Prostate gland (tissue), 2 donors: ENCODE results near the gene ADGRF5. TPM values are rescaled to one million over a fixed set of nuclear protein-coding genes. Genes with fewer than 3 reads are reported as not detected.

Source experiments
- DNase-seq: peaks from one replicate; pipeline ENCODE4 v3.0.0-alpha.2; 2019; ENCODE audit warnings: low spot score
- H3K27ac ChIP-seq, 2 donors: fragments of 200-600 bp; sonication (generic); 2 replicates each; pipeline ENCODE4 v1.5.1; 2017 to 2019
- H3K27me3 ChIP-seq: fragments of 200-600 bp; sonication (generic); replicated peaks from 2 replicates; pipeline ENCODE4 v1.5.1; 2019; ENCODE audit not compliant: insufficient read depth
- H3K36me3 ChIP-seq, 2 donors: fragments of 200-600 bp; sonication (generic); 1 replicate in 1 of 2; 2 replicates in 1 of 2; pipeline versions ENCODE4 v1.5.1 to v1.8.1; 2017 to 2019
- H3K4me1 ChIP-seq: fragments of 200-600 bp; sonication (generic); replicated peaks from 2 replicates; pipeline ENCODE4 v1.5.1; 2019
- H3K4me3 ChIP-seq, 2 donors: fragments of 200-600 bp; sonication (generic); 2 replicates each; pipeline ENCODE4 v1.5.1; 2017 to 2019
- H3K9me3 ChIP-seq: fragments of 200-600 bp; sonication (generic); 2 replicates; pipeline ENCODE4 v1.5.1; 2017
- POLR2A ChIP-seq: fragments of 450-650 bp; IDR thresholded peaks from one replicate; pipeline ENCODE4 v1.6.1; 2016; ENCODE audit warnings: antibody characterized with exemption, mild to moderate bottlenecking
- POLR2AphosphoS5 ChIP-seq: sonication (generic); formaldehyde crosslinking; IDR thresholded peaks from one replicate; pipeline ENCODE4 v1.6.1; 2017; ENCODE audit warnings: antibody characterized with exemption
- WGBS: methylation state at CpG from one replicate; pipeline ENCODE4 v1.1.5; 2018; 5-methylcytosine and 5-hydroxymethylcytosine counted together
- intact Hi-C: fragments of 100-400 bp; cut with DNase I; formaldehyde crosslinking; loops from one replicate; pipeline ENCODE4 v1.14.2; 2022
- total RNA-seq, 2 donors: library from RNA; depleted of rRNA; stranded (reverse); fragments of >200 nt; gene quantifications; one replicate each; pipeline ENCODE4 v1.1.0, GENCODE V29; 2016
- TF ChIP-seq, protein P1 (sequence below), 4 experiments: fragments of 200-600 bp in 2 of 4; fragments of 450-650 bp in 2 of 4; sonication (generic) in 2 of 4; IDR thresholded peaks; 1 replicate in 3 of 4; 2 replicates in 1 of 4; pipeline ENCODE4 v1.5.1; 2016 to 2019; ENCODE audit warnings: antibody characterized with exemption in 4 of 4, mild to moderate bottlenecking in 2 of 4, moderate library complexity in 2 of 4

ADGRF5 gene
- total RNA-seq, 2 donors from 2014 or later = 4.7 to 16.1 TPM

DNA sequence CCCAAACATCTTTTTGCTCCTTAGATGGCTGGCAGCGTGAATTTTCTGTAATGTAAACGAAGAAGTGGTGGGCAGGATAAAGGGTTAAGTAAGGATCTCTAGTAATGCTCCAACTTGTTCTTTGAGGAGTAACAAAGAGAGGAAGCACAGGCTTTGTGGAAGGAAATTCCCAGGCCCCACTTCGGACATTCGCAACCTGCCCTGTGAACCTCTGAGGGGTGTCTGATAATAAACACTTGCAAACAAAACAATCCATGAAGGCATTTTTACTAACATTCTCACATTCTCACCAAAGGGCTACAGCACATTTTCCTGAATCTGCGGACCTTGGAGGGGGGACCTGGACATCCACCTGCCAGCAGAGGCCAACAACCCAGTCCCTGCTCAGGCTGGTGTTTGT lies 25.8 kb upstream of the ADGRF5 start:
- Histone ChIP-seq H3K4me3 (no peak overlapping the region), H3K27ac (no peak overlapping the region), H3K27me3 (no peaks in the 10 kb centered on the region), H3K9me3 (no peaks in the 10 kb centered on the region), H3K36me3 (no peaks in the 10 kb centered on the region), H3K4me1 (peaks cover 4% of the 10 kb centered on the region)
- DNase-seq = no peak
- WGBS = 81% methylated on average over 5 of the region's 5 CpGs
- TF ChIP-seq POLR2A = no peak
- TF ChIP-seq, protein P1, sequence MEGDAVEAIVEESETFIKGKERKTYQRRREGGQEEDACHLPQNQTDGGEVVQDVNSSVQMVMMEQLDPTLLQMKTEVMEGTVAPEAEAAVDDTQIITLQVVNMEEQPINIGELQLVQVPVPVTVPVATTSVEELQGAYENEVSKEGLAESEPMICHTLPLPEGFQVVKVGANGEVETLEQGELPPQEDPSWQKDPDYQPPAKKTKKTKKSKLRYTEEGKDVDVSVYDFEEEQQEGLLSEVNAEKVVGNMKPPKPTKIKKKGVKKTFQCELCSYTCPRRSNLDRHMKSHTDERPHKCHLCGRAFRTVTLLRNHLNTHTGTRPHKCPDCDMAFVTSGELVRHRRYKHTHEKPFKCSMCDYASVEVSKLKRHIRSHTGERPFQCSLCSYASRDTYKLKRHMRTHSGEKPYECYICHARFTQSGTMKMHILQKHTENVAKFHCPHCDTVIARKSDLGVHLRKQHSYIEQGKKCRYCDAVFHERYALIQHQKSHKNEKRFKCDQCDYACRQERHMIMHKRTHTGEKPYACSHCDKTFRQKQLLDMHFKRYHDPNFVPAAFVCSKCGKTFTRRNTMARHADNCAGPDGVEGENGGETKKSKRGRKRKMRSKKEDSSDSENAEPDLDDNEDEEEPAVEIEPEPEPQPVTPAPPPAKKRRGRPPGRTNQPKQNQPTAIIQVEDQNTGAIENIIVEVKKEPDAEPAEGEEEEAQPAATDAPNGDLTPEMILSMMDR (IDR thresholded peaks at IDR 0.05) = no peak
- no peak for TF ChIP-seq POLR2AphosphoS5
- intact Hi-C loops = no loop called here

DNA sequence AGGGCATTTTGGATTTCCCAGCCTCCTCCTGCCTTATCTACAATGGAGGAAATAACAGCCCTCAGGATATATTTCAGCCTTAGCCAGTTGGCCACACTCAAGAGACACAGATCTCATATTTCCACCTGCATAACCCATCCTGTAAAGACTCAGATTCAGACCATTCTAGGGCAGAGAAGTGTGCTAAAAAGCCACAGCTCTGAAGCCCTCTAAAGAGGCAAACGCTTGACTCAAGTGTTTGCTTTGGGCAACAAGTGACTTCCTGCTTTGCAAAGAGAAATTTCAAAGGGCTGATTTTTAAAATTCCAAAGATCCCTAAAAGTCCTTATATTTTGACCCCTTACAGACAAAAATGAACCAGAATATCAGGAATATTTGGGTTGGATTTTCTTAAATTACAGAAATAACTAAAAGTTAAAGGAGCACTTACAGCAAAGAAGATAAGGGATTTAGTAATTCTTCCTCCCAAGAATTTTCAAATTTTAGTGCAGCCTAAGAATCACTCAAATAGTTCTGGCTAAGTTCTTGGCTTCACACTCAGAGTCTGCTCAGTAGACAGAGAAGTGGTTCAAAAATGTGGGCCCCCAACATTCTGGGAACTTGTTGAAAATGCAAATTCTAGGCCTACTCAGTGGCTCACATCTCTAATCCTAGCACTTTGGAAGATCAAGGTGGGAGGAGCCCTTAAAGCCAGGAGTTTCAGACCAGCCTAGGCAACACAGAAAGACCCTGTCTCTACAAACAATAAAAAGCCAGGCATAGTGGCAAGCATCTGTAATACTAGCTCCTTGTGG lies 18.9 kb upstream of the ADGRF5 start:
- Histone ChIP-seq H3K36me3 (no peaks in the 10 kb centered on the region), H3K9me3 (no peaks in the 10 kb centered on the region), H3K27ac (no peak overlapping the region), H3K4me1 (no peaks in the 10 kb centered on the region), H3K27me3 (no peaks in the 10 kb centered on the region), H3K4me3 (no peak overlapping the region)
- 53% methylated on average over 1 of the region's 1 CpG for WGBS
- intact Hi-C loops = no loop called here
- DNase-seq = no peak
- no peak for TF ChIP-seq POLR2AphosphoS5
- TF ChIP-seq, protein P1 (IDR thresholded peaks at IDR 0.05) = no peak
- TF ChIP-seq POLR2A = no peak

DNA sequence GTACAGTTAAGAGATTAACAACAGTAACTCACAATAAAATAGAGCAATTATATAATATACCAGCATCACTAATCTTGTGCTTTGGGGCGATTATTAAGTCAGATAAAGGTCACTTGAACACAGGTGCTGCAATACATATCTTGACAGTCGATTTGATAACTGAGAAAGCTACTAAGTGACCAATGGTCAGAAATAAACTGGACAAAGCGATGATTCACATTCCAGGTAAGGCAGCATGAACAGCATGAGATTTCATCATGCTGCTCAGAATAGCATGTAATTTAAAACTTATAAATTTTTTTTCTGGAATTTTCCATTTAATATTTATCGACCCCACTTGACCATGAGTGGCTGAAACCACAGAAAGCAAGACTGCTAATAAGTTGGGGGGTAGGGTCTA lies 15.9 kb upstream of the ADGRF5 start:
- no peak for TF ChIP-seq POLR2A
- Histone ChIP-seq H3K9me3 (no peaks in the 10 kb centered on the region), H3K27ac (no peak overlapping the region), H3K4me1 (no peaks in the 10 kb centered on the region), H3K4me3 (no peak overlapping the region), H3K36me3 (no peaks in the 10 kb centered on the region), H3K27me3 (no peaks in the 10 kb centered on the region)
- DNase-seq = no peak
- 95% methylated on average over 4 of the region's 4 CpGs for WGBS
- intact Hi-C loops = no loop called here

DNA sequence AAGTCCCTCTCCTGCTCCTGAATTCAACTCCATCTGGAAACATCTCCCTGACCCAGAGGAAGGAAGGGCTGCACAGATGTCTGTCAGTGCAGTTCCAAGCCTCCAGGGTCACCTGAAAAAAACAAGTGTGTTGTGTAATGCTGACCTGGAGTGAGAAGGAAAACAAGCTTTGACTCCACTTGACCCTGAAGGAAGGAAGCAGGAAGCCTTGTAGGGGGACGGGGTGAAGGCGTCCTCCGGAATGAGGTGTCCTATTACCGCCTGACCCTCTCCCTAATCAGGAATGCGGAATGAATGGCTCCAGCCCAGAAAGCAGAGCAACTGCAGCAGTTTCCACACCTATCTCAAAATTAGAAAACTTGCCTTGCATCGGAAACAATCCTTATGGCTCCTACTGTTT lies 13.9 kb upstream of the ADGRF5 start:
- H3K4me3 ChIP-seq = no peak overlapping the region
- no peak overlapping the region for H3K27ac ChIP-seq
- no peaks in the 10 kb centered on the region for H3K4me1 ChIP-seq
- no peaks in the 10 kb centered on the region for H3K9me3 ChIP-seq
- no peaks in the 10 kb centered on the region for H3K27me3 ChIP-seq
- intact Hi-C loops = no loop called here
- no peaks in the 10 kb centered on the region for H3K36me3 ChIP-seq
- no peak for DNase-seq
- WGBS = 82% methylated on average over 6 of the region's 6 CpGs
- TF ChIP-seq, protein P1 (IDR thresholded peaks at IDR 0.05) = no peak
- TF ChIP-seq POLR2A = no peak
- TF ChIP-seq POLR2AphosphoS5 = no peak

DNA sequence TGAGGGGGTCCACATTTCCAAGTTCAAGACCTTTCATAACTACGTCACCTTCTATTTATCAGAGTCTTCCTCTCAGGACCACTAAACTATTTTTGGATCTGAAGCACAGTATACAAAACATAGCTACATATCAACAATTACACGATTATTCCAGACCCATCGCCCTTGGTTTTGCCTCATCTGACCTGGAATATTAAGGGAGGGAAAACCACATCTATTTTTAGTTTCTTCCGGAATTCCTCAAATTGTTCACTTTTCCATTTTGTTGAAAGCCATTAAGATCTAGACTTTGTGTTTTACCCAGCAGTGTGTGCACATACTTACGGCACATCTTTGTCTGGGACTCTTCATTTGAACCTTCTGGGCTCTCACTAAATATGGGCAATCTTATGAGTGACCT lies 12.0 kb upstream of the ADGRF5 start:
- Histone ChIP-seq H3K27me3 (no peaks in the 10 kb centered on the region), H3K27ac (no peak overlapping the region), H3K4me3 (no peak overlapping the region), H3K9me3 (no peaks in the 10 kb centered on the region), H3K36me3 (no peaks in the 10 kb centered on the region), H3K4me1 (no peaks in the 10 kb centered on the region)
- TF ChIP-seq POLR2AphosphoS5 = no peak
- TF ChIP-seq POLR2A = no peak
- TF ChIP-seq, protein P1 (IDR thresholded peaks at IDR 0.05) = no peak
- DNase-seq = no peak
- intact Hi-C loops = no loop called here
- 93% methylated on average over 5 of the region's 5 CpGs for WGBS
